Embryonic facial prominence (tissue), 1 donor: Measurements from ENCODE around the gene SPOUT1.
A peak's percentile ranks its signal among the peaks of the same experiment; 100 is the strongest.
"Not testable (repeated sequence)": the region's sequence is repeated elsewhere in the genome, so short reads cannot be mapped to it uniquely, and the experiment has no call there.

Experiments
- DNase-seq: peaks from one replicate; pipeline ENCODE4 v3.0.0-alpha.2; 2016; ENCODE audit errors: extremely low spot score

The SPOUT1 gene, protein sequence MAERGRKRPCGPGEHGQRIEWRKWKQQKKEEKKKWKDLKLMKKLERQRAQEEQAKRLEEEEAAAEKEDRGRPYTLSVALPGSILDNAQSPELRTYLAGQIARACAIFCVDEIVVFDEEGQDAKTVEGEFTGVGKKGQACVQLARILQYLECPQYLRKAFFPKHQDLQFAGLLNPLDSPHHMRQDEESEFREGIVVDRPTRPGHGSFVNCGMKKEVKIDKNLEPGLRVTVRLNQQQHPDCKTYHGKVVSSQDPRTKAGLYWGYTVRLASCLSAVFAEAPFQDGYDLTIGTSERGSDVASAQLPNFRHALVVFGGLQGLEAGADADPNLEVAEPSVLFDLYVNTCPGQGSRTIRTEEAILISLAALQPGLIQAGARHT

DNA sequence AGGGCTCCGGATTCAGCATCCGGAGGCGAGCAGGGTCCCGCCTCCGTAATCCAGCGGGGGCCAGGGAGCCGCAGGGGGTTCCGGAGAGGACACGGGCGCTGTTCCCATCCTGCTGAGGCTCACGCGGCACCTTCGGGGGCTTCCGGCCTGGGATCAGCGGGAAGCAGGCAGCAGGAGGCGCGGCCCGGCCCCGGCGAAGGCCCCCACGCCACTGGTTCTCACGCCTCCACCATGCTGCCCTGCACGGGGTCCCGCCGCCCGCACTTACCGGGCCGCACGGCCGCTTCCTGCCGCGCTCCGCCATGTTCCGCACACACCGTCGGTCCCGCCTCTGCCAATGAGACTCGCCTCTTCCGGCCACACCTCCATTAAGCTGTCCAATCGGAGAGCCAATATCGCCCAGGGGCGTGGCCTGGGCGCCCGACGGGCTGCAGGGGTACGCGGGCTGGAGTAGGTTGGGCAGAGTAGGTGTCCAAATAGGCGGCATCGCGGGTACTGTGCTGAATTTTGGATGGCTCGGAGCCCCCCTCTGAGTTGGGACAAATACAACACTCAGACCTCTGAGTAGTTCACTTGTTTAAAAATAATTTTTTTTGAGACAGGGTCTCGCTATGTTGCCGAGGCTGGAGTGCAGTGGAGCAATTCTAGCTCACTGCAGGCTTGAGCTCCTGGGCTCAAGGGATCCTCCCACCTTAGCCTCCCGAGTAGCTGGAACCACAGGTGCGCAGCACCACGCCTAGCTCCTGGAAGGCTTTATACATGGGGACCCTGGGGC, at the start of gene SPOUT1:
Gene SPOUT1, minus strand, starts transcription at position 318 of the 775 bp plus-strand sequence. Its CDS starts 14 bp downstream, at position 304.
- DNase-seq, result peak; percentile 89

DNA sequence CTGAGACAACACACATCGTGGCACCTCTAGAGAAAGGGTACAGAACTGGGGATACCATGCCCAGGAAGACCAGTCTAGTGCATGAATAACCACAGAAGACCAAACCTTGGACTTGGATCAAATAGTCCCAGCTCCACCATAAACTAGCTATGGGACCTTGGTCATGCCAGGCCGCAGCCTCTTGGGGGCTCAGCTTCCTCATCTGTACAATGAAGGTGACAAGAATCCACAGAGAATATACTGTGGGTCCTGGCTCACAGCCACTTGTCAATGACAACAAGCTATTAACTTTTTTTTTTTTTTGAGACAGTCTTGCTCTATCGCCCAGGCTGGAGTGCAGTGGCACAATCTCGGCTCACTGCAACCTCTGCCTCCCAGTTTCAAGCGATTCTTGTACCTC, 48.3 kb upstream of the SPOUT1 start:
- no peak for DNase-seq

DNA sequence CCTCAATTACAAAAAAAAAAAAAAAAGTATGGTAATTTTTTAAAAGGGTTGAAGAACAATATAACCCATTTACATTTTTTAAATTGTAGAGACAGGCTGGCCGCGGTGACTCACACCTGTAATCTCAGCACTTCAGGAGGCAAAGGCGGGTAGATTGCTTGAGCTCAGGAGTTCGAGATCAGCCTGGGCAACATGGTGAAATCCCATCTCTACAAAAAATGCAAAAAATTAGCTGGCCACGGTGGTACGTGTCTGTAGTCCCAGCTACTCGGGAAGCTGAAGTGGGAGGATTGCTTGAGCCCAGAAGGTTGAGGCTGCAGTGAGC, 41.3 kb upstream of the SPOUT1 start:
- DNase-seq, result not testable (repeated sequence)

DNA sequence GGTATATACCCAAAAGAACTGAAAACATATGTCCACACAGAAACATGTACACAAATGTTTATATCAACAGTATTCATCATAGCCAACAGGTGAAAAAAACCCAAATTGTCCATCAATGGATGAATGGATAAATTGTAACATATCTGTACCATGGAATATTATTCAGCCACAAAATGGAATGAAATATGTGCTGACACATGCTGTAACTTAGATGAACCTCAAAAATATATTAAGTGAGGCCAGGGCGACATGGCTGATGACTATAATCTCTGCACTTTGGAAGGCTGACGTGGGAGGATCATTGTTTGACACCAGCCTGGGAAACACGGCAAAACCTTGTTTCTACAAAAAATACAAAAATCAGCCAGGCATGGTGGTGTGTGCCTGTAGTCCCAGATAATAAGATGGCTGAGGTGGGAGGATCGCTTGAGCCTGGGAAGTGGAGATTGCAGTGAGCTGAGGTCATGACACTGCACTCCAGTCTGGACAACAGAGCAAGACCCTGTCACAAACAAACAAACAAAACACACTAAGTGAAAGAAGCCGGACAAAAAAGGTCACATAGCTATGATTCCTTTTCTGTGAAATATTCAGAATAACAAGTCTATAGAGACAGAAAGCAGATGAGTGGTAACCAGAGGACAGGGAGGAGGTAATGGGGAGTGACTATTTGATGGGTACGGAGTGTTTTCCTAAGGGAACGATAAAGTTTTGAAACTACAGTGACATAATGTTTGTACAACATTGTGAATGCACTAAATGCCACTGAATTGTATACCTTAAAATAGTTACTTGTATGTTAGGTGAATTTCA, 40.7 kb upstream of the SPOUT1 start:
- no peak for DNase-seq

DNA sequence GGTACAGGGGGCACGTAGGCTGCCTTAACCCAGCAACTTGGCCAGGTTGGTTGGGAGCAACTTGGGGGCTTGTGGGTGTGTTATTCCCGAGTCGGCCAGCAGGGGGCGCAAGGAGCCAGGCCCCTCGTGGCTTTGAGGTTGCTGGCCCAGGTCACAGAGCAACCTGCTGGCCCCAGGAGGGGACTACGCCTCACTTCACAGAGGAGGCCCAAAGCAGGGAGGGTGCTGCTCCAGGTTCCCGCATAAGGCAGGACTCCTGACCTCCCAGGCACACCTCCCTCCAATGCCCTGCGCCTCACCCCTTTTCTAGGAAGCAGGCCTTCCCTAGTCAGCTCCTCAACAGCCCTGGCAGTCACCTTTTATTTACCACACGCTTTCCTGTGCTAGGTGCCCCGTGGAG, 34.1 kb upstream of the SPOUT1 start:
- no peak for DNase-seq

DNA sequence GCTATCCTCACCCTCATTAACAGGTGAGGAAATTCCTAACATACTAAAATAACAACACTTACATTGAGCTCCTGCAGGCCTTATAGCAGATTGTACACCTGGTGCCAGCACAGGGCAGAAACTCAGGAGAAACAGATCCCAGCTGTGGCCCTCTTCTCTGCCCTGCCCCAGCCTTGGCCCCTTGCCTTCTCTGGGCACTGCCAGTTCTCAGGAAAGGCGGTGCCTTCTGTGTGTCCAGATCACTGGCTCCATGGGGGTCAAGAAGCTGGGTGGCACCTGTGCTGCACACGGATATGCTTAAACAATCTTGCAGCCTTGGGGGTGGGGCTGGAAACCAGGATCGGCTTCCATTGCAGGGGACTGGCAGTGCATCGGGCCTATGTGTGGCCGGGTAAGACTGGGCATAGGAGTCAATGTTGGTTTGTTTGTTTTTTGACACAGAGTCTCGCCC, 32.8 kb upstream of the SPOUT1 start:
- DNase-seq, result no peak

DNA sequence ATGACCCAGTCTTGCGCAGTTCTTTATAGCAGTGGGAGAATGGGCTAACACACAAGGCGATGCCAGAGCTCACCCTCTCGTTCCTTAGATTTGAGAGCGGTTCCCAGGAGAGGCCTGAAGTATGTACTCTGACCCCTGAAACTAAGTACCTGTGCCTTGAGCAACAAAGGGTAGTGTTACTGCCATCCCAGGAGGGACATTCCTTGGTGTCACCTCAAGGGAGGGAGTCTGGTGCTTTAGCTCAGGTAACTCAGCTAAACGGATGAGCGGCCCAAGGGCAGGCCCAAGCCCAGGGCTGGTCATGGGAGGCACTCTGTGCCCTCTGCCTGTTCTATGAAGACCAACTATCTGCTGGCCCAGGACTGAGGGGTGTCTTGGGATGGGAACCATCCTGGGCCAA, 31.9 kb upstream of the SPOUT1 start:
- no peak for DNase-seq

DNA sequence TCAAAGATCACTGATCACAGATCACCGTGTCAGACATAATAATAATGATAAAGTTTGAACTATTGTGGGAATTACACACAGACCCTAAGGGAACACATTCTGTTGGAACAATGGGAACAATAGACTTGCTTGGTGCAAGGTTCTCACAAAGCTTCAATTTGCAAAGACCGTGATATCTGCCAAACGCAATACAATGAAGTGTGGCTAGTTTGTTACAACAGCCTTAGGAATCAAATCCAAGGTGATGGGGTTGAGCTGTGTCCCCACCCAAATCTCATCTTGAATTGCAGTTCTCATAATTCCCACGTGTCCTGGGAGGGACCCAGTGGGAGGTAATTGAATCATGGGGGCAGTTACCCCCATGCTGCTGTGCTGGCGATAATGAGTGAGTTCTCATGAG, 31.3 kb upstream of the SPOUT1 start:
- no peak for DNase-seq

DNA sequence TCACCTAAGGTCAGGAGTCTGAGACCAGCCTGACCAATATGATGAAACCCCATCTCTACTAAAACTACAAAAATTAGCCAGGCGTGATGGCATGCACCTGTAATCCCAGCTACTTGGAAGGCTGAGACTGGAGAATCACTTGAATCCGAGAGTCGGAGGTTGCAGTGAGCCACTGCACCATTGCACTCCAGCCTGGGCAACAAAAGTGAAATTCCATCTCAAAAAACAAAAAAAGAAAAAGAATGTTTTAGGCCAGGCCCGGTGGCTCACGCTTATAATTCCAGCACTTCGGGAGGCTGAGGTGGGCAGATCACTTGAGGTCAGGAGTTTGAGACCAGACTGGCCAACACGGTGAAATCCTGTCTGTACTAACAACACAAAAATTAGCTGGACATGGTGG, 28.9 kb upstream of the SPOUT1 start:
- not testable (repeated sequence) for DNase-seq

DNA sequence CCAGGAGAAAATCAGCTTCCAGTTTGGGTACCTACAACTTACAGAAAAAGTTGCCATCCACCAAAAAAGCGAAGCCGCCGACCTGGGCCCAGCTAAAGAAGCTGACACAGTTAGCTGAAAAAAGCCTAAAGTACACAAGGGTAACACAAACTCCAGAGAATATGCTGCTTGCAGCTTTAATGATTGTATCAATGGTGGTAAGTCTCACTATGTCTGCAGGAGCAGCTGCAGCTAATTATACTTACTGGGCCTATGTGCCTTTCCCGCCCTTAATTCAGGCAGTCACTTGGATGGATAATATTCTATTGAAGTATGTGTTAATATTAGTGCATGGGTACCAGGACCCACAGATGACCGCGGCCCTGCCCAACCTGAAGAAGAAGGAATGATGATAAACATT, 24.9 kb upstream of the SPOUT1 start:
- DNase-seq, result not testable (repeated sequence)

DNA sequence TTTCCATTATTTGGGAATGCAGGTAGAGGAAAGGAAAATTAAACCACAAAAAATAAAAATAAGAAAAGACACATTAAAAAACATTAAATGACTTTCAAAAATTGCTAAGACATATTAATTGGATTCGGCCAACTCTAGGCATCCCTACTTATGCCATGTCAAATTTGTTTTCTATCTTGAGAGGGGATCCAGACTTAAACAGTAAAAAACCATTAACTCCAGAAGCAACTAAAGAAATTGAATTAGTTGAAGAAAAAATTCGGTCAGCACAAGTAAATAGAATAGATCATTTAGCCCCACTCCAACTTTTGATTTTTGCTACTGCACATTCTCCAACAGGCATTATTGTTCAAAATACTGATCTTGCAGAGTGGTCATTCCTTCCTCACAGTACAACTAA, 23.1 kb upstream of the SPOUT1 start:
- DNase-seq, result not testable (repeated sequence)

DNA sequence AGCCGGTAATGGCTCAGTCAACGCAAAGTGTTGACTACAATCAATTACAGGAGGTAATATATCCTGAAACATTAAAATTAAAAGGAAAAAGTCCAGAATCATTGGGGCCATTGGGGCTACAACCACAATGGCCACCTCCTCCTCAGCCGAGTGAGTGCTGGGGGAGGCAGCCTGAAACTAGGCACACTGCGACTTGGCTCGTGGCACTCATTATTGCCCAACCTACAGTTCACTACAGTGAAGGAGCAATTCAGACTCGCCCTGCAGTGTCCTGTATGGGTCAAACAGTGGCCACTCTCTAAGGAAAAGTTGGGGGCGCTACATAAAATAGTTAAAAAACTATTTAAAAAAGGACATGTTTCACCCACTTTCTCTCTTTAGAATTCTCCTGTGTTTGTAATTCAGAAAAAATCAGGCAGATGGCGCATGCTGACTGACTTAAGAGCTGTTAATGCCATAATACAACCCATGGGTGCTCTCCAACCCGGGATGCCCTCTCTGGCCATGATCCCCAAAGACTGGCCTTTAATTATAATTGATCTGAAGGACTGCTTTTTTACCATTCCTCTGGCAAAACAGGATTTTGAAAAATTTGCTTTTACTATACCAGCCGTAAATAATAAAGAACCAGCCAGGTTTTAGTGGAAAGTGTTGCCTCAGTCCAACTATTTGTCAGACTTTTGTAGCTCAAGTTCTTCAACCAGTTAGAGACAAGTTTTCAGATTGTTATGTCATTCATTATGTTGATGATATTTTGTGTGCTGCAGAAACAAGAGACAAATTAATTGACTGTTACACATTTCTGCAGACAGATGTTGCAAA, 22.4 kb upstream of the SPOUT1 start:
- DNase-seq, result not testable (repeated sequence)

DNA sequence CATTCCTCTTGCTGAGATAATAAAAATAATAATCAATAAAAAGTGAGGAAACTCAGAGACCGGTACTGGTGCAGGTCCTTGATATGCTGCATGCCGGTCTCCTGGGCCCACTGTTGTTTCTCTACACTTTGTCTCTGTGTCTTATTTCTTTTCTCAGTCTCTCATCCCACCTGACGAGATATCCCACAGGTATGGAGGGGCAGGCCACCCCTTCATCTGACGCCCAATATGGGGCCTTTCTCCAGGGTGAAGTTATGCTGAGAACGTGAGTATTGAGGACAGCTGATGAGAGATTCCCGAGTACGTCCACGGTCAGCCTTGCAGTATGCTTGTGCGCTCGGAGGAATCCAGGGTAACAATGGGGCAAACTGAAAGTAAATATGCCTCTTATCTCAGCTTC, 21.4 kb upstream of the SPOUT1 start:
- not testable (repeated sequence) for DNase-seq

DNA sequence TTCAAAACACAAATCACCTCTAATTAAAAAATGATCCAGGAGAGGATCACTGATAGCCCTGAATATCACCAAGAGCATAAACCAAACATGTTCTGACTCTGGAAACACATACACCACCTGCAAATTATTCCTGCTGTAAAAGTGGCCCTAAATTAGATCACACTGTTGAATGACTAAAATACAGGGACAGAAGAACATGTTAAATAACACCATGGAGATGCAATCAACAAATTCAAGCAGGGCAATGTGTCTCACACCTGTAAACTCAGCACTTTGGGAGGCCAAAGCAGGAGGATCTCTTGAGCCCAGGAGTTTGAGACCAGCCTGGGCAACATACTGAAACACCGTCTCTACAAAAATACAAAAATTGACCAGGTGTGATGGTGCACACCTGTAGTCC, 18.2 kb upstream of the SPOUT1 start:
- DNase-seq, result no peak

DNA sequence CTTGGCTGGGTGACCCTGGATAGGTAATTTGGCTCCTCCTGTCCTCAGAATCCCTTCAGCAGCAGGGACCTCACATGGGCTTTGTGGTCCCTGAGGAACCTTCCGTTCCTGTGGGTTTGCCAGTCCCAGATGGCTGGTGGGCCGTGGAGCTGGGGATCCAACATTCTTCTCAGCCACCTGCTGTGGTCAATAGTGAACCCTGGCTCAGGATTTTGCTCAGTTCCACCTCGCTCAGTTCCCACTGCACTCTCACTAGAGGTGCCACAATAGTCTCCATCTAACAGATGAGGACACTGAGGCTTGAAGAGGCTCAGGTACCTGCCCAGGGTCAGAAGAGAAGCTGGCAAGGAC, 17.1 kb upstream of the SPOUT1 start:
- DNase-seq, result no peak

DNA sequence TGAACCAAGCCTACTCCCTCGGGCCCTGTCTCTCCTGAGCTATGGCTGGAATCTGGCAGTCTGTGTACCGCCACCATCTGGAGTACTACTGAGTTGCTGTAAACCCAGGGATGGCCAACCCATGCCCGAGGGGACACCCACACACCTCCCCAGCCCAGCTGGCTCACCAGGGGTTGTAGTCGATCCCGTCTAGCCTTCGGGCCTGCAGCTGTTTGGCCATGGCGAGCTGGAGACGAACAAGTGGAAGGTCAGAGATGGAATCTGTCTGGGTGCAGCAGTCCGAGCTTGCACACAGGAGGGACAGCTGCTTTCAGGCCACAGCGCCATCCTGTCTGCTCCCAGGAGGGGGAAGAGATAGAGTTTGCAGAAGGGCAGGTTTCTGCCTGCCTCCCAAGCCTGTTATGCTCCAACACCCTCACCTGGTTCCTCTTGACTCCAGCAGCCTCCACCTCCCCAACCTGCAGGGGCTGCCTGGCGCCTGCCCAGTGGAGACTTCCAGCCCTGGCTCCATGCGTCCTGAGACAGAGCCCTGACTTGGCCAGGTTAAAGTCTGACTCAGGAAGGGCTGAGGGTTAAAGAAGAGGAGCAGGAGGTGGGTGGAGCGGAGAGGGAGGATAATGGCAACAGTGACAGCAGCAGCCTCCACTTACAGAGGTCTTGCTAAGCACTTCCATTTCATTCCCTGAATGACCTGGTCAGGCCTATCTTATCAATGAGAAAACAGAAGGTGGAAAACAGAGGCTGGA, 15.8 kb upstream of the SPOUT1 start:
- no peak for DNase-seq

DNA sequence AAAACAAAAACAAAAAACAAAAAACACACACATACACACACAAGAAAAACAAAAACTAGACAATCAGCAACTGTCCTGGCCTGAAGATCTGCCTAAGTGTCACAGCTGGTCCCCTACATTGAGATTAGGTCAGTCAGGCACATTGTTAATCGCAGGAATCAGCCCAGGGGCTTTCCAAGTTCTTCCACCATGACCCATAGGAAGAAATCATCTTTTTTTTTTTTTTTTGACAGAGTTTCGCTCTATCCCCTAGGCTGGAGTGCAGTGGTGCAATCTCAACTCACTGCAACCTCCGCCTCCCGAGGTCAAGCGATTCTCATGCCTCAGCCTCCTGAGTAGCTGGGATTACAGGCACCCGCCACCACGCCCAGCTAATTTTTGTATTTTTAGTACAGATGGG, 13.6 kb upstream of the SPOUT1 start:
- DNase-seq, result not testable (repeated sequence)

DNA sequence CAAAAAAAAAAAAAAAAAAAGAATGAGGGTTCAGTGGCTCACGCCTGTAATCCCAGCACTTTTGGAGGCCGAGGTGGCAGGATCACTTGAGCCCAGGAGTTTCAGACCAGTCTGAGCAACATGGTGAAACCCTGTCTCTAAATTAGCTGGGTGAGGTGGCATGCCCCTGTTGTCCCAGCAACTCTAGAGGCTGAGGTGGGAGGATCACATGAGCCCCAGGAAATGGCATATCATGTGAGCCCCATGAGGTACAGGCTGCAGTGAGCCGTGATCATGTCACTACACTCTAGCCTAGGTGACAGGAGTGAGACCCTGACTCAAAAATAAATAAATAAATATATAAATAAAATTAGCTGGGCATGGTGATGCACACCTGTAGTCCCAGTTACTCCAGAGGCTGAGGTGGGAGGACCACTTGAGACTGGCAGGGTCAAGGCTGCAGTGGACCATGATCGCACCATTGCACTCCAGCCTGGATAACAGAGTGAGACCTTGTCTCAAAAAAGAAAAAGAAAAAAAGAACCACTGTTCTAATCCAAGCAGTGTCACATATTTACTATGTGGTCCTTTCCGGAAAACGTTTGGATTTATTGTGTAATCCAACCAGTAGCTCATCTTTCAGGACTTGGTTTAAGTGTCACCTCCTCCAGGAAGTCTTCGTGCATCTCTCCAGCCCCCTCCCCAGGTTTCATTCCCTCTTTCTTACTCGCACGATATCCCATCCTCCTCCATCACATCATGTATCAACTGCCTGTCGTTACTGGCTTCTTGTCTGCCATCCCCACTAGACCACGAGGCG, 12.3 kb upstream of the SPOUT1 start:
- no peak for DNase-seq

DNA sequence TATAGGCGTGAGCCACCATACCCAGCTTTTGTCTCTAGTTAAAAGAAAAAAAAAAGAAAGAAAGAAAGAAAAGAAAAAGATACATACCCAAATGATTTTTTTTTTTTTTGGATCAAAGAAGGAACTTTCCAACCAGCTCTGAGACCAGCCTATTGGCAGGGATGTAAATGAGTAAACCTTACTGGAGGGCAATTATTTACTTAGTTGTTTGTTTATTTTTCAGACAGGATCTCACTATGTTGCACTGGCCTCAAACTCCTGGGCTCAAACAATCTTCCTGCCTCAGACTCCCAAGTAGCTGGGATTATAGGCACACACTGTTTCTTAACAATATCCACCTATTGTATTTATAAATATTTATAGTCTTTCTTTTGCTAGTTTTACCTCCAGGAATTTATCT, 10.9 kb upstream of the SPOUT1 start:
- no peak for DNase-seq

DNA sequence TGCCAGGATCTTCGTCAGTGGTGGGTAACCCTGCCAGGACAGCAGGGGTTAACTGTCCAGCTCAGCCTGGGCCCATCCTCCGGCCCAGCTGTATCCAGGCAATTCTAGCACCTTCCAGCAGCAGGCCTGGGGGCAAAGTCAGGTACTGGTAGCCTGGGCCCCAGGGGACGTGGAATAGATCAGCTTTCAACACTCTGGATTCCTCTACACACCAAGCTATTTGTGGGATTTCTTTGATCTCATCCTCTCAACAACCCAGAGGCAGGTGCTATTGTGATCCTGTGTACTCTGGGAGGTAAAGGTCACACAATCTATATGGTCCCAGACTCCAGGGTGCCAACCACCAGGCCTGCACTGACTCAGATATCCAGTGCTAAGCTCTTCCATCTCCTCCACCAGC, 8.7 kb upstream of the SPOUT1 start:
- no peak for DNase-seq
